Endothelial cell of umbilical vein (primary cell): ENCODE measurements around the gene HGF. TPM values are rescaled to one million over a fixed set of nuclear protein-coding genes. Genes with fewer than 3 reads are reported as not detected.

Experiments
- BruUV-seq: library from RNA; stranded (reverse); fragments of 400-500 nt; replicated peaks from 2 replicates; lab custom pipeline; 2021; lab: Mats Ljungman, UMichigan
- CTCF ChIA-PET: fragments of 300-600, 350-600 bp; sonication (Branson Sonifier 250); formaldehyde crosslinking; loops from one replicate; lab custom pipeline; 2021; ENCODE audit warnings: antibody characterized with exemption, inconsistent platforms; lab: Charles Lee
- POLR2A ChIA-PET: fragments of 300-600, 350-600 bp; sonication (Branson Sonifier 250); formaldehyde crosslinking; loops from one replicate; lab custom pipeline; 2021; ENCODE audit warnings: antibody characterized with exemption, inconsistent platforms; lab: Charles Lee
- DNase-seq: peaks from one replicate; pipeline ENCODE4 v3.0.0-alpha.2; 2011; ENCODE audit warnings: low read depth, low spot score
- FAIRE-seq: peaks from 2 replicates; lab custom pipeline; 2011; peaks lifted over from hg19 to GRCh38; lab: Jason Lieb, UNC
- H2AFZ ChIP-seq: 2 replicates; pipeline ENCODE4 v1.6.0; 2012; ENCODE audit warnings: low read depth, low read length, control low read depth, inconsistent platforms
- H3K27ac ChIP-seq: 2 replicates; pipeline ENCODE4 v1.5.1; 2011; ENCODE audit warnings: low read depth, mild to moderate bottlenecking, control low read depth, low read length, moderate library complexity; ENCODE audit not compliant: insufficient read depth
- H3K27me3 ChIP-seq, 2 experiments: 2 replicates each; pipeline versions ENCODE4 v1.6.0 to v1.6.1; 2011; ENCODE audit warnings: low read length in 2 of 2, mixed read lengths in 1 of 2; ENCODE audit not compliant: control insufficient read depth in 2 of 2, insufficient read depth in 2 of 2
- H3K36me3 ChIP-seq, 2 experiments: 2 replicates in 1 of 2; 3 replicates in 1 of 2; pipeline ENCODE4 v1.5.1; 2011; ENCODE audit warnings: low read length in 2 of 2, mild to moderate bottlenecking in 1 of 2, moderate library complexity in 1 of 2; ENCODE audit not compliant: control insufficient read depth in 2 of 2, insufficient read depth in 2 of 2; ENCODE audit errors: extremely low read depth in 1 of 2
- H3K4me1 ChIP-seq: 3 replicates; pipeline ENCODE4 v1.5.1; 2011; ENCODE audit warnings: mild to moderate bottlenecking, low read length; ENCODE audit not compliant: control insufficient read depth, insufficient read depth; ENCODE audit errors: extremely low read depth
- H3K4me2 ChIP-seq: 2 replicates; pipeline ENCODE4 v1.6.1; 2011; ENCODE audit warnings: low read length, control low read depth, mixed read lengths; ENCODE audit not compliant: insufficient read depth
- H3K4me3 ChIP-seq, 3 experiments: fragments of 200-600 bp in 1 of 3; sonication (generic), shearing (Covaris generic) in 1 of 3; replicated peaks in 1 of 3; 2 replicates each; pipeline ENCODE4 v1.5.1; 2011 to 2016; ENCODE audit warnings: control low read depth in 3 of 3, low read length in 3 of 3, mild to moderate bottlenecking in 2 of 3, inconsistent platforms in 1 of 3, low read depth in 1 of 3, moderate library complexity in 1 of 3; ENCODE audit not compliant: insufficient read depth in 1 of 3
- H3K79me2 ChIP-seq: 2 replicates; pipeline ENCODE4 v1.6.0; 2012; ENCODE audit warnings: low read length, inconsistent platforms; ENCODE audit not compliant: control insufficient read depth, insufficient read depth
- H3K9ac ChIP-seq: replicated peaks from 2 replicates; pipeline ENCODE3; 2011; ENCODE audit warnings: low read length, control low read depth; ENCODE audit not compliant: insufficient read depth; ENCODE audit errors: extremely low read depth
- H3K9me1 ChIP-seq: replicated peaks from 3 replicates; pipeline ENCODE4 v1.6.0; 2011; ENCODE audit warnings: mild to moderate bottlenecking, low read length; ENCODE audit not compliant: control insufficient read depth, insufficient read depth; ENCODE audit errors: extremely low read depth
- H3K9me3 ChIP-seq: replicated peaks from 2 replicates; pipeline ENCODE4 v1.5.1; 2012; ENCODE audit warnings: low read length, inconsistent platforms; ENCODE audit not compliant: control insufficient read depth, insufficient read depth
- H4K20me1 ChIP-seq: replicated peaks from 2 replicates; pipeline ENCODE3; 2011; ENCODE audit warnings: mild to moderate bottlenecking, low read length; ENCODE audit not compliant: control insufficient read depth, insufficient read depth; ENCODE audit errors: extremely low read depth
- CTCF ChIP-seq, 2 donors: IDR thresholded peaks; 1 replicate in 1 of 2; 2 replicates in 1 of 2; pipeline ENCODE4 v1.5.1; 2011; ENCODE audit warnings: low read length in 2 of 2, mild to moderate bottlenecking in 2 of 2, moderate library complexity in 2 of 2, control low read depth in 1 of 2, inconsistent platforms in 1 of 2, low read depth in 1 of 2; ENCODE audit not compliant: insufficient read depth in 1 of 2; ENCODE audit errors: extremely low read depth in 1 of 2
- FOS ChIP-seq: IDR thresholded peaks from 2 replicates; pipeline ENCODE4 v1.6.1; 2011; ENCODE audit warnings: mild to moderate bottlenecking, low read length, moderate library complexity, borderline replicate concordance; ENCODE audit not compliant: insufficient read depth
- JUN ChIP-seq: IDR thresholded peaks from 2 replicates; pipeline ENCODE4 v1.6.1; 2011; ENCODE audit warnings: borderline replicate concordance, low read depth; ENCODE audit not compliant: insufficient read length, insufficient read depth
- MAX ChIP-seq: IDR thresholded peaks from 2 replicates; pipeline ENCODE4 v1.6.1; 2011; ENCODE audit not compliant: insufficient read depth, insufficient read length
- POLR2A ChIP-seq: IDR thresholded peaks from 2 replicates; pipeline ENCODE4 v1.6.1; 2012; ENCODE audit warnings: low read depth, mild to moderate bottlenecking, control low read depth, low read length
- POLR2AphosphoS5 ChIP-seq: IDR thresholded peaks from 2 replicates; pipeline ENCODE4 v1.6.1; 2012; ENCODE audit warnings: low read depth, mild to moderate bottlenecking, control low read depth, low read length, moderate library complexity; ENCODE audit not compliant: insufficient read depth
- dilution Hi-C: fragments of 300-500 bp; cut with MboI; formaldehyde crosslinking; loops from one replicate; pipeline ENCODE4 v1.15.0; 2019; ENCODE audit warnings: low sequenced_read_pairs; ENCODE audit not compliant: extremely low pct_ligation_motif_present
- intact Hi-C: fragments of 100-400 bp; cut with micrococcal nuclease; formaldehyde crosslinking; loops from one replicate; pipeline ENCODE4 v1.10.0; 2022
- polyA plus RNA-seq, 4 experiments: library from polyadenylated mRNA; depleted of rRNA in 3 of 4; stranded (reverse) in 3 of 4; unstranded in 1 of 4; fragments of >200 nt; gene quantifications; 2 replicates each; pipeline versions ENCODE4 v1.2.1 to v1.2.3, GENCODE V29; 2011 to 2012; ENCODE audit warnings: missing spikeins in 1 of 4
- total RNA-seq: library from RNA; stranded (reverse); gene quantifications from 2 replicates; pipeline ENCODE4 v1.2.3, GENCODE V29; 2021

Gene HGF
- total and polyA plus RNA-seq, 2 donors (not counting 3 experiments of a cell fraction or from before 2014, with no cell fraction given) = 0.15 to 0.18 TPM

- Histone ChIP-seq H3K4me2 (no peak overlapping the region), H3K4me3 (no peak overlapping the region), H2AFZ (no peak overlapping the region), H3K9me3 (no peaks in the 10 kb centered on the region), H3K36me3 (no peaks in the 10 kb centered on the region), H3K27ac (no peak overlapping the region), H3K27me3 (no peaks in the 10 kb centered on the region), H3K9ac (no peak overlapping the region), H3K9me1 (no peaks in the 10 kb centered on the region), H3K79me2 (no peaks in the 10 kb centered on the region), H3K4me1 (no peaks in the 10 kb centered on the region), H4K20me1 (no peaks in the 10 kb centered on the region)
- dilution Hi-C loops = no loop called here
- TF ChIP-seq FOS (no peak), POLR2AphosphoS5 (no peak), JUN (no peak), POLR2A (no peak), MAX (no peak), CTCF (IDR thresholded peaks at IDR 0.05; ENCODE audit: extremely low read depth in 1 of 2, insufficient read depth in 1 of 2, low read depth in 1 of 2, low read length in 2 of 2) (no peak)
- ChIA-PET CTCF (no interaction called here), POLR2A (no interaction called here)
- DNase-seq (no peak), FAIRE-seq (no peak)
- no TSS peak for BruUV-seq
- intact Hi-C loops = no loop called here
Observed at GRCh38 chr7:81662531-81662930, 107.3 kb downstream of the HGF start.
